ENCODE results near the gene GAP43.

GAP43 gene

DNA sequence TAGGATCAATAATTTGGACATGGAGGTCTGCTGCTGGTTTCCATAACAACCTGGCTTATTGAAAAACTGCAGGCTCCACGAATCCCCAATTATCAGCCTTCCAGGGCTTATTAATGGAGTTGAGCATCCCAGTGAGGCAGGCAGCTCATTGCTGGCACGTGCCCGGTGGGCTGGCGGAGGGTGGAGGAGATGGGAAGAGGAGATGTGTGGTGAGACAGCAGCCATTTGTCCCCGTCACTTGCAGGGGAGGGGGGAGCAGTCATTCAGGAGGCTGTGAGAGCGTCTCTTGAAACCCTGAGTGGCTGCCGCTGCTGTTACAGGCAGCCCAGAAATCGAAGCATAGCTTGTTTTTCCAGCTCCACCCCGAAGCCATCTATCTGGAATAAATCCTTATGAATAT, 70.6 kb downstream of the GAP43 start:
- Mint-ChIP-seq H3K27ac (no peak overlapping the region), H3K9me3 (no peaks in the 10 kb centered on the region), H3K36me3 (ENCODE audit: low read depth) (no peaks in the 10 kb centered on the region), H3K27me3 (ENCODE audit: low read depth) (no peaks in the 10 kb centered on the region), H3K4me3 (no peak overlapping the region), H3K4me1 (peaks cover 12% of the 10 kb centered on the region)
- TF ChIP-seq, protein P1, sequence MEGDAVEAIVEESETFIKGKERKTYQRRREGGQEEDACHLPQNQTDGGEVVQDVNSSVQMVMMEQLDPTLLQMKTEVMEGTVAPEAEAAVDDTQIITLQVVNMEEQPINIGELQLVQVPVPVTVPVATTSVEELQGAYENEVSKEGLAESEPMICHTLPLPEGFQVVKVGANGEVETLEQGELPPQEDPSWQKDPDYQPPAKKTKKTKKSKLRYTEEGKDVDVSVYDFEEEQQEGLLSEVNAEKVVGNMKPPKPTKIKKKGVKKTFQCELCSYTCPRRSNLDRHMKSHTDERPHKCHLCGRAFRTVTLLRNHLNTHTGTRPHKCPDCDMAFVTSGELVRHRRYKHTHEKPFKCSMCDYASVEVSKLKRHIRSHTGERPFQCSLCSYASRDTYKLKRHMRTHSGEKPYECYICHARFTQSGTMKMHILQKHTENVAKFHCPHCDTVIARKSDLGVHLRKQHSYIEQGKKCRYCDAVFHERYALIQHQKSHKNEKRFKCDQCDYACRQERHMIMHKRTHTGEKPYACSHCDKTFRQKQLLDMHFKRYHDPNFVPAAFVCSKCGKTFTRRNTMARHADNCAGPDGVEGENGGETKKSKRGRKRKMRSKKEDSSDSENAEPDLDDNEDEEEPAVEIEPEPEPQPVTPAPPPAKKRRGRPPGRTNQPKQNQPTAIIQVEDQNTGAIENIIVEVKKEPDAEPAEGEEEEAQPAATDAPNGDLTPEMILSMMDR (IDR thresholded peaks at IDR 0.05; ENCODE audit: unreplicated experiment in 3 of 3), result no peak

DNA sequence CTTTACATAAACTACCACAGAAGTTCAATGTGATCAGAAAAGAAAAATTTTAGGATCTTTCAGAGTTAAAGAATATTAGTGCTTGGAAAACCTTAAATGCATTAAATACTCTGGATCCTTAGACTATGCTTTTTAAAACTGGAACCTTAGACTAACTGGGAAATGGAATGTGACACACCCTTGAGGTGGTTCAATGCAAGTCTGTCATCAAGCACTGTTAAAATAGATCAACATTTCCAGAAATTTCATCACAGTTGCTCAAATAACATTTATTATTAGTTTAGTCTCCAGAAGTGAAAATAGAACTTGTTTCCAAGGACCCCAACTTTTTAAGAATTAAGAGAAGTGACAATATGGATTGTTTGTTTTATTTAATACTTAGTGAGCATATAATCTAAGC, 71.8 kb downstream of the GAP43 start:
- no peaks in the 10 kb centered on the region for H3K9me3 Mint-ChIP-seq

DNA sequence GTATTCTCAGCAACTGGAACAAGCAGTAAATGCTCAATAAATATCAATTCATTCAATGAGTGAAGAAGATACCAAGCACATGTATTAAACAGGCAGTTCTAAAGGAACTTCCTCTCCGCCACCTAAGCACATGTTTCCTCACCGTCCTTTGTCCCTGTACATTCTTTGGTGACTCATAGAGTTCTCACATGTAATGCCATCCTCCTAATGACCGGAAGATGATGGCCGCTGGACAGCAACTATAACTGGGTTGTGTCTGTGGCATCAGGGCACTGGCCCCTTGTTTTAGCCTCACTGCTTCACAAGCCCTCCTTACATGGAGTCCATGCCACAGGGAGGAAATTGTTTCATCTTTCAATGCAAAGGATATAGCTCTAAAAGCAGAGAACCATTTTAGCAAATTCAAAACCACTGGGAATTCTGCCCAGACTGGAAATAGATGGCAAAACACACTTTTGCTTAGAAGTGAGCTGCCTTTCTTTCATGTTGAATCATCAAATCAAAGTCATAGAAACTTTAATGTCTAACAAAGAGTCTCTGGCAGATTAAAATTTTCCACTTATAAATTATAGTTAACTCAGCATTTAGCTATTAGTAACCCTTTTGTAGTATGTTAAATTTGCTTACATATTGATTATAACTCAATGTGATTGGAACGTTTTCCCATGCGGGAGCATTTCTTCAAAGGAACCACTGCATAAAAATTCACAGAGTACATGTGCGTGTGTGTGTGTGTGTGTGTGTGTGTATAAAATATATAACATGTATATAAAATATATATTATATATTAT, 74.1 kb downstream of the GAP43 start:
- Mint-ChIP-seq H3K36me3 (ENCODE audit: low read depth) (no peaks in the 10 kb centered on the region), H3K4me3 (no peak overlapping the region), H3K4me1 (peaks cover 10% of the 10 kb centered on the region), H3K9me3 (no peaks in the 10 kb centered on the region), H3K27ac (no peak overlapping the region), H3K27me3 (ENCODE audit: low read depth) (no peaks in the 10 kb centered on the region)
- TF ChIP-seq, protein P1 (IDR thresholded peaks at IDR 0.05; ENCODE audit: unreplicated experiment in 3 of 3), result no peak

More for the DNA sequence above, 71.8 kb downstream of the GAP43 start:
- Mint-ChIP-seq H3K27ac (no peak overlapping the region), H3K36me3 (ENCODE audit: low read depth) (no peaks in the 10 kb centered on the region), H3K4me1 (peaks cover 17% of the 10 kb centered on the region), H3K4me3 (no peak overlapping the region), H3K27me3 (ENCODE audit: low read depth) (no peaks in the 10 kb centered on the region)
- TF ChIP-seq, protein P1 (IDR thresholded peaks at IDR 0.05; ENCODE audit: unreplicated experiment in 3 of 3), result no peak

DNA sequence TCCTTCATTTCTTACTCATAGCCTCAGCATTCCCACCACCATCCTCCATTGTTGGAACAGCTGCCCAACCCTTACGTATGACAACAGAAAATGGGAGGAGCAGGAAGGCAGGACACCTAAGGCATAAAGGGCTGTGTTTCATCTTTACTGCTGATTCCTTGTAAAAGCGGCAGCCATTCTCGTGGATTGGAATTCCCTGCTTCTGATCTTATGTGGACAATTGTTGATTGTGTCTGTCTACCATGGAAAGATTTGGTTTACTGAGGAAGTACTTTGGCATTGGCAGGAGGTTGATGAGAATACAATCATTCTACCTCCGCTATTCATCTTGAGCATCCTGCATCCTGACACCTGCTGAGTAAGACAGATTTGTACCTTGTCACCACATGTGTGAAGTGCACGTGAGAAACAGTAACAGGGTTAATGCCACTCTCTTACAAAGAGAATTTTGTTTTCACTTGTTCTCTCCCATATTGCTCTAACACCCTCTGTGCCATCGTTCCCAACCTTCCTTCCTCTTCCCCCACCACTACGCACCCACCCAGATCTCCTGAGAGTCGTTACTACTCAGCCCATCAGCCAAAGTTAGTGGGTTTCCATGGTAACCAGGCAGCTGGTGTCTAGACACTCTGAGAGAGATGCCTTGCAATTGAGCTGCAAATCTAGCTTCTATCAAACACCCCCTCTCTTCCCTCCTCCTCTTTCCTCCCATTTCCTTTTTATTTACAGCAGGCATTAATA, 75.7 kb downstream of the GAP43 start:
- H3K4me1 Mint-ChIP-seq, result peaks cover 5% of the 10 kb centered on the region
- H3K27me3 Mint-ChIP-seq (ENCODE audit: low read depth), result no peaks in the 10 kb centered on the region
- peak overlapping the region in 2 of 3 experiments; percentile 11 to 18 for H3K27ac Mint-ChIP-seq
- TF ChIP-seq, protein P1 (IDR thresholded peaks at IDR 0.05; ENCODE audit: unreplicated experiment in 3 of 3), result no peak
- no peaks in the 10 kb centered on the region for H3K36me3 Mint-ChIP-seq (ENCODE audit: low read depth)
- H3K9me3 Mint-ChIP-seq, result no peaks in the 10 kb centered on the region
- H3K4me3 Mint-ChIP-seq, result no peak overlapping the region

DNA sequence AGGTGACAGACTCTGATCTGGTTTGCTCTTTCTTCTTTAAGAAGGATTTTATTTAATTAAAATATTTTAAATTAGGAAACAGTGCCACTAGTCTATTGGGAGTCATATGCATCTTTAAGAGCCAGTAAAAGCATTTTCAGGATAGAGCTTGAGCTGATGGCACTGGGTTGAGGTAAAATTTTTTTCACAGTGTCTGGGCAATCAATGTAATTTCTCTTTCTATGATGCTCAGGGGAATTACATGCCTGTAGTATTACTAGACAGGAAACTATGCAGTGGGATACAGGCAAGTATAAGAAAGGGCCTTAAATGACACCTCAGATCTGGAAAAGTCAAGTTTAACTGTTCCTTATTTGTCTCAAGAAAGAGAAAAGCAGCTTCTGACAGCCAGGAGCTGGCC, 76.4 kb downstream of the GAP43 start:
- Mint-ChIP-seq H3K36me3 (ENCODE audit: low read depth) (no peaks in the 10 kb centered on the region), H3K9me3 (no peaks in the 10 kb centered on the region), H3K27me3 (ENCODE audit: low read depth) (no peaks in the 10 kb centered on the region), H3K4me3 (no peak overlapping the region), H3K27ac (no peak overlapping the region), H3K4me1 (peaks cover 10% of the 10 kb centered on the region)
- TF ChIP-seq, protein P1 (IDR thresholded peaks at IDR 0.05; ENCODE audit: unreplicated experiment in 3 of 3), result no peak

Measured in nephron (organoid).